Embryonic facial prominence (tissue), 1 donor: ENCODE measurements around the gene PYROXD2.
A peak's percentile ranks its signal among the peaks of the same experiment; 100 is the strongest.

Experiments used
- DNase-seq: peaks from one replicate; pipeline ENCODE4 v3.0.0-alpha.2; 2016; ENCODE audit errors: extremely low spot score

PYROXD2 gene

DNA sequence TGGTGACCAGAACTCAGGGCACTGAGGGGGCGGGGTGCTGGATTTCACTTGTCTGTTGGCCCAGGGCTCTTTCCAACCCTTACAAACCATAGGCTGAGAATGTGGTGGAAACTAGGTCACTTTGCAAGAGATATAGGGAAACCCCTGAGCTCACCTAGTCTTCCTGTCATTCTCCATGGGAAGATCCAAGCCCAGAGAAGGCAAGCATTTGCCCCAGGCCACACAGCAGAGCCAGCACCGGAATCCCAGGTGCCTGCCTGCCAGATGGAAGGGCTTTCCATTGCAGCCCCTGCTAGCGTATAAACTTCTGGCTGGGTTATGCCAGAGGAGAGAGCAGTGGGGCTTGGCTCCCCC lies 427 bp downstream of the PYROXD2 start:
- DNase-seq: peak; percentile 6

DNA sequence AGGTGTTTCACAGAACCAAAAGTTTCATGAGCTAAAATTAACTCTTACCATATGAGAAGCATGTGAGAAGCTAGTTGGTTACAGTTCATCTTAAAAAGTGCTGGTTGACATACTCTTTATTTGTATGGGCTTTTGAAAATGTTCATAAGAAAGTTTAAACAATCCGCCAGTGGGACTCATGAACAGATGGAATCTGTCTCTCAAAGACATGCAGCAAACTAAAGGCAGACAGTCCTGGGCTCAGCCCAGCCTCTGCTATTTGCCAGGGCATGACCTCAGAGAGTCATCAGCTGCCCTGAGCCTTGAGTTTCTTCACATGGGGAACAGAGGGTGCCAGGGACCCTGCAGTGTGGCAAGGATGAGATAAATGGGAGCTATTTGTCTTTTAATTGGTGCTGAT lies 3.2 kb downstream of the PYROXD2 start:
- no peak for DNase-seq

DNA sequence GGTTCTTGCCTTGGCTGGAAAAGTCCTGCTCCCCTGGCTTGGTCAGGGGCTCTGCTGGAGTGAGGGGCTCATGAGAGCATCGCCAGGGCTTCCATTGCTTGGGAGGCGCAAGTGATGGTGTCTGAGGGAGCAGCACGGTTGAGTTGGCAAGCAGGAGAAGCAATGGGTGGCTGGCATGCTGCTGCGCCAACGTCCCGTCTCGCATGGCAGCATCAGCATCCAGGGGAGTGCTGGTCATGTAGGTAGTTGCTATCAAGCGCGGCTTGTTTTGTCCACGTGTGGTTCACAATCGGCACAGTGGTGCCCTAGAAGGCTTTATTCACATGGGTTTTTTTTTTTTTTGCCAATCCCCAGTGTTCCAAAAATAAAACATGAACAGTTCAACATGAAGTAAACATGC lies 3.8 kb downstream of the PYROXD2 start:
- no peak for DNase-seq

- no peak for DNase-seq
Measured at GRCh38 chr10:98410759-98411158, 4.2 kb downstream of the PYROXD2 start.

DNA sequence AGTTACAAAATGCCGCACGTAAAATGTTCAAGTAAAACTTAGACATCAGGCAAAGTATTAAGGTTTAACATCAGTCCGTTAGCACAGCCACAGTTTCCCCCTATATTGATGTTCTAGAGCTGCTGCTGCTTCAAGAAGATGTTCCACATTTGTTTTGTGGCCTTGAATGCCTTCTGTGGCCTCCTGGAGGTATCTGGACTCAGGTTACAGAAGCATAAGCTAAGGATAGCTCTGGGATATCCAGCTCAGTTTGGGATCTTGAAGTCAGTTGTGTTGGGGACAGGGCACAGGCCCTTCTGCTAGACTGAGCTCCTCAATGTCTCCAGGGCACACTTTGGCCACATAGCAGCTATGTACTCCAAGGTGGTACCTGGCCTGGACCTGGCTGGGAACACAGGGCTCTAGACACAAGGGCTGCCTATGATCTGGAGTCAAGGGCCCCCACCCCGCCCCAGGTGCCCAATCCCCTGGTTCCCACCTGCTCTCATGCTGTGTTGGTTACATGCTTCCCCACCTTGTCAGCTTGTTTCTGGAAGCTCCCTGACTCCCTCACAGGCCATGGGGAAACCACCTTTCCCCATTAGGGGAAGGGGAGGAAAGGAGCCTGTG lies 4.7 kb downstream of the PYROXD2 start:
- DNase-seq: no peak

GRCh38 chr10:98408799-98409198 lies 6.2 kb downstream of the PYROXD2 start:
- no peak for DNase-seq

DNA sequence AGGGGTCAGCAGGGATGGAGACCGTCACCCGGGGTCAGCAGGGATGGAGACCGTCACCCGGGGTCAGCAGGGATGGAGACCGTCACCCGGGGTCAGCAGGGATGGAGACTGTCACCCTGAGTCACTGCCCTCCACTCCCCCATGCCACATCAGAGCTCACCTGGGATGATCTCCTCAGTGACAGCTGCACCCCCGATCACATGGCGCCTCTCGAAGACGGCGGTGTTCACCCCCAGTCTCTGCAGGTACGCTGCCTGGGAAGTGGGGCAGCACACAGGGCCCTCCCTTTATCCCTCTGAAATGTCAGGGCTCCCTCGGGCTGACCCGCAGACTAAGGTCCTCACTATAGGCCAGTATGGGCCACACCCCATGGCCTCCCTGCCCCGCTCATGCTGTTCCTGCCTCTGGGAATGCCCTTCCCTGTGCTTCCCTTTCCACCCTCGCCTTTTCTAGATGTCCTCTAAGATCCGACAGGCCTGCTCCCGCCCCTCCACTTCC lies 7.2 kb downstream of the PYROXD2 start:
- no peak for DNase-seq

- DNase-seq: no peak
Measured at GRCh38 chr10:98407017-98407743, 7.8 kb downstream of the PYROXD2 start.

- no peak for DNase-seq
Measured at GRCh38 chr10:98405422-98405821, 9.6 kb downstream of the PYROXD2 start.

GRCh38 chr10:98404571-98405359 lies 10.2 kb downstream of the PYROXD2 start:
- DNase-seq: no peak

DNA sequence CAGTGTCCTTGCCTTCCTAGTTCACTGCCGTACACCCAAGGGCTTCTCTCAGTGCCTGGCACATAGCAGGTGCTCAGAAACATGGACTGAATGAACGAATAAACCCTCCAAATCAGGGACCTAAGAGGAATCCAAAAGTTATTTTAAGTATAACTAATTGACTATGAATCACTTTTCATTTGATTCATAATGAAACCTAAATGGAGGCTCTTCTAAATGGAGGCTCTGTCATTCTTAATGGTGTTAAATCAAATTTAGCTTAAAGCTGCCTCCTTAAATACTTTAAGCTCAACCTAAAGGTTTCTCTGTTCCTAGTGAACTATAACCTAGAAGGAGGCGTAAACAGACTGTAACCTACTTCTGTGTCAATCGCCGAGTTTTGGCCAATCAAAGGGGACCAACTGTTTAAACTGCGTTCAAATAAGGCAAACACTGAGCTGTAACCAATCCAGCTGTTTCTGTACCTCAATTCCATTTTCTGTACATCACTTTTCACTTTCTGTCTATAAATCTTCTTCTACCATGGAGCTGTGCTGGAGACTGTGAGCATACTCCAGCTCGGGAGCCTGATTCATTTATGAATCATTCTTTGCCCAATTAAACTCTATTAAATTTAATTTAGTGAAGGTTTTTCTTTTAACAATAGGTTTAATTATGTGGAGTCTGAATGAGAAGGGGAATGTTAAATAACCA lies 11.0 kb downstream of the PYROXD2 start:
- no peak for DNase-seq

GRCh38 chr10:98402931-98403718 lies 11.9 kb downstream of the PYROXD2 start:
- DNase-seq: no peak

DNA sequence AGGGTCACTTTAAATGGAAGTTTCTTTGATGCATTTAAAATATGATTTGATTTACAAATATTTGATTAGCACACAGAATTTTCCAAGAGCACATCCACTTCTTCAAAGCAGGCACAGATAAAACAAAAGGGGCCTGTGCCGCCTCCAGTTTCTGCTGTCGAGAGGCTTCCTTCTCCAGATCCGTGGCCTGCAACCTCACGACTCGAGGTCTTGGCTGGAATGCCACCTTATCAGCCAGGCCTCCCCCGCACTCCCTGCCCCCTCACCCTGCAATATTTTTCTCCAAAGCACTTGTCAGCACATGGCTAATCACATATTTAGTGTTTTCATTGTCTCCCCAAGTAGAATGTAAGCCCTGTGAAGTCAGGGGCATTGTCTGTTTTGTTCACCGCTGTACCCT lies 12.5 kb downstream of the PYROXD2 start:
- no peak for DNase-seq

GRCh38 chr10:98400482-98400881 lies 14.5 kb downstream of the PYROXD2 start:
- DNase-seq: no peak

GRCh38 chr10:98399784-98400183 lies 15.2 kb downstream of the PYROXD2 start:
- no peak for DNase-seq

DNA sequence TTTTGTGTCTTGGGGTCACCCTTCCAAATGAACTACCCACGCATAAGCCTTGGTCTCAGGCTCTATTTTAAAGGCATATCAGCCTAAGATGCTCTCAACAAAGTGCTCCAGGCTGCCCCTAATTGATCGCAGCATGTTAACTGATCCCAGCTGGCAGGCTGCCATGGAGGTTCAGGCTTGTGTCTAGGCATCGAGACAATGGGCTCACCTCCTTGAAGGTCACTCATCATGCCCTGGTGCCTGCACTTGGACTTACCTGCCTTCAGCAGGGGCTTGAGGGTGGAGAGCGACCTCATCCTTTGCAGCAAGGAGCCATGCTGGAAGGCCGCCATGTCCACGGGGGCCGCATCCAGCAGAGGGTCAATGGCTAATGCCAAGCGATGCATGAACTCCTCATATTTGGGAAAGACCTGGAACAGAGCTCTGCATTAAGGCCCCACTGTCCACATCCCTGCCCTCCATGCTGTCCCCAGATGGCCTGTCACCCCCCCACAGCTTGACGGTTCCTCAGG lies 17.8 kb downstream of the PYROXD2 start:
- DNase-seq: no peak

- no peak for DNase-seq
Measured at GRCh38 chr10:98396096-98397063, 18.6 kb downstream of the PYROXD2 start.

- no peak for DNase-seq
Measured at GRCh38 chr10:98394851-98395440, 20.0 kb downstream of the PYROXD2 start.

GRCh38 chr10:98391578-98391991 lies 23.4 kb downstream of the PYROXD2 start:
- DNase-seq: no peak

DNA sequence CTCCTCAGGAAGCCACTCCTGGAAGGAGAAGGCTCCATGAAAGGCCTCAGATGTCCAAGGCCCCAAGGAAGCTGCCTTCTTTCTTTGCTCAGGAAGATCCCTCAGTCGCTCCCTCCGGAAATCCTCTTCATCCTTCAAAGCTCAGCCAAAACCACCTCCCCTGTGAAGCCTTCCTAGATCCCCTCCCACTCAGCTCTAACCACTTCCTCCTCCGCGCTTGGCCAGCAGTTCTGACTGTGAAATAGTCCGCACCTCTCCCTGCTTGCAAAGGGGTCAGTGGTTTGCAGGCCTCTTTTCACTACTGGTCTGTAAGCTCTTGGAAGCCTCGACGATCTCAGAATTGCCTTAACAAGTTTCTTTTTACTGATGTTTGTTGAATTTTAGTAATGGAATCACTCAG lies 23.9 kb downstream of the PYROXD2 start:
- no peak for DNase-seq
